Bronchial epithelial cell (primary cell): ENCODE data around the gene TMEM260. TPM values are rescaled to one million over a fixed set of nuclear protein-coding genes. Genes with fewer than 3 reads are reported as not detected.

Experiments
- DNase-seq: peaks from one replicate; pipeline ENCODE4 v3.0.0-alpha.2; 2010; ENCODE audit warnings: low read depth
- FAIRE-seq: peaks from 2 replicates; lab custom pipeline; 2011; peaks lifted over from hg19 to GRCh38; lab: Jason Lieb, UNC
- H3K27me3 ChIP-seq: 2 replicates; pipeline ENCODE4 v1.5.1; 2011; ENCODE audit warnings: low read length; ENCODE audit not compliant: control insufficient read depth, insufficient read depth
- H3K36me3 ChIP-seq: 2 replicates; pipeline ENCODE4 v1.5.1; 2011; ENCODE audit warnings: low read length; ENCODE audit not compliant: control insufficient read depth, insufficient read depth
- H3K4me3 ChIP-seq: 2 replicates; pipeline ENCODE4 v1.5.1; 2011; ENCODE audit warnings: mild to moderate bottlenecking, low read depth, low read length, control low read depth
- CTCF ChIP-seq: IDR thresholded peaks from 2 replicates; pipeline ENCODE4 v1.5.1; 2011; ENCODE audit warnings: mild to moderate bottlenecking, moderate library complexity, low read length, control low read depth, inconsistent platforms; ENCODE audit not compliant: insufficient read depth, severe bottlenecking
- total RNA-seq: library from RNA; depleted of rRNA; stranded (reverse); fragments of >200 nt; gene quantifications from 2 replicates; pipeline ENCODE4 v1.2.1, GENCODE V29; 2014

The TMEM260 gene
- total RNA-seq, 1 donor from 2014 or later = 19.5 TPM

DNA sequence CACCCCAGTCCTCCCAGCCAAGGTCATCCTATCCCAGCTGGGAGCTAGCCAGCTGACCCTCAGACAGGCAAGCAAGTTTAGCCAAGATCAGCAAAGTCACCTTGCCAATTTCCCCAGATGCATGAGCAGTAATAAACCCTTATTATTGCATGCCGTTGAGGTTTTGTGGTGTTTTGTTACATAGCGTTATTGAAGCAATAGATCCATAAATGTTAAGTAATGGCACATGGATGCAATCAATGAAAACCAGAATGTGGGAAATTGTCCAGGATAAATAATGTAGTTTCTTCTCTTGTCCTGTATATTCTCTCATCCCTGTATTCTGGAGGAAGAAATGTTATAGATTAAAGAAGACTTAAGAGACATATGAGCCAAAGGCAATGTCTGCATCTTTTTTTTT, 18.0 kb upstream of the TMEM260 start:
- H3K36me3 ChIP-seq = no peaks in the 10 kb centered on the region
- DNase-seq (no peak), FAIRE-seq (no peak)
- peaks cover 3% of the 10 kb centered on the region for H3K27me3 ChIP-seq
- no peak overlapping the region for H3K4me3 ChIP-seq
- no peak for TF ChIP-seq CTCF

DNA sequence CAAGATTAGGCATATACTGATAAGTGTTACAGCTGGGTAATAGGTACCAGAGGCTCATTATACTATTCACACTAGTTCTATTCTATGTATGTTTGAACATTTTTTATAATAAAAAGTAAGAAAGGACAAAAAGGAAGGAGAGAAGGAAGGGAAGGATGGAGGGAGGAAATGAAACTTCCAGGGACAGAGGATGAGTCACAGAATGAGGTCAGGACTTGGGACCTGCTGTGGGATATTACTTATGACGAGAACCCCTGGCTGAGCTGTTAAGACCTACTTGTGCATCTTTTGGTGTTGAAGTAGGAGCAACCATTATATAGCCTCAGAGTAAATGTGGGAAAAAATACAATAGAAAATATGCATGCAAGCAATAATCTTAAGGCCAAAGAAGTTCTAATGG, 16.7 kb upstream of the TMEM260 start:
- Histone ChIP-seq H3K27me3 (no peaks in the 10 kb centered on the region), H3K36me3 (no peaks in the 10 kb centered on the region), H3K4me3 (no peak overlapping the region)
- no peak for TF ChIP-seq CTCF
- DNase-seq (no peak), FAIRE-seq (no peak)

DNA sequence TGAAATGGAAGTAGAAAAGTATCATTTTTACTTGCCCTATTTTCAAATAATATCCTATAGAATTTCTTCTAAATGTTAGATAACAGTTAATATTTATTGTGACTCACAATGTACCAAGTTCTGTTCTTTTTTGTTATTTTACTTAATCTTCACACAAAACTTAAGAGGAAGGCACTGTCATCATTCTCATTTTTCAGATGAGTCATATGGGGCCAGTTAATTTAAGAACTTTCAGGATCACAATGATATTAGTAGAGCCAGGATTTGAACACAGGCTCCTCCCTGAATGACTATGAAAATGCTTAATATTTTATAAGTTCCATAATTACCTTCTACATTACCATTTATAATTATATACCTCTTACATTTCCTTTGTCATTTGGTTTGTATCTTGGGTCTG, 10.4 kb upstream of the TMEM260 start:
- Histone ChIP-seq H3K4me3 (no peak overlapping the region), H3K27me3 (no peaks in the 10 kb centered on the region), H3K36me3 (no peaks in the 10 kb centered on the region)
- FAIRE-seq = no peak
- no peak for DNase-seq
- no peak for TF ChIP-seq CTCF

DNA sequence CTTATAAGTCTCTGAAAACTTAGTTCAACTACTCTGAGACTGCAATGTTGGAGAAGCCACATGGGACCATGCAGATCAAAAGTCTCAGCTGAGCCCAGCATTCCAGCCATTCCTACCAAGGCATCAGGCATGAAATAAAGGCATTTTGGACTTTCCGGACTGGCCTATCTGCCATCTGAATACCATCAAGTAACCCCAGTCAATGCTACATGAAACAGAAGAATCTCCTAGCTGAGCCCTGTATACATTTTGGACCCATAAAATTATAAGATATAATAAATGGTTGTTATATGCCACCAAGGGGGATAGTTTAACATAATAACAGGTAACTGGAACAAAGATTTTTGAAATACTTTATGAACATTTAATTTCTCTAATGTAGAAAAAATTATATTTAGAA, 9.3 kb upstream of the TMEM260 start:
- Histone ChIP-seq H3K4me3 (no peak overlapping the region), H3K27me3 (no peaks in the 10 kb centered on the region), H3K36me3 (no peaks in the 10 kb centered on the region)
- FAIRE-seq (no peak), DNase-seq (no peak)
- no peak for TF ChIP-seq CTCF

DNA sequence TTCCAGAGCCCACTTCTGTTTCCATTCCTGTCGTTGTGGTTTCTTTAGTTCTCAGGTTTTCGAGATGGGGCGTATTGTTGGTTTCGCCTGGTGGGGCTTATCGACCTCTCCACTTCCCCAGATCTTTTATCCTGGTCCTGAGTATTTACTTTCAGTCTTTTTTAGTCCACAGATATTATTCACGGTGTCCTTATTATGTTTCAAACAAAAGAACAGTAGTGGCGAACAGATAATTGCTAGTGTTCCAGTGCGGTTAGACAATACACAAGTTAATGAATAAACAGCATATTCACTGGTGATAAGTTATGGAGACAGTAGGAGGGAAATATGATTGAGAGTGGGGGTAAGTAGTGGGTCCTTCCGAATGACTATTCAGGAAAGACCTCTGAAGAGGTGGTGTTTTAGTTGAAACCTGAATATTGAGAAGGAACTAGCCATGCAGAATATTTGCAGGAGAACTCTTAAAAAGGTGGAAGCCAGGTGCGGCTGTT, 668 bp downstream of the TMEM260 start:
- no peak for FAIRE-seq
- no peak for TF ChIP-seq CTCF

GRCh38 chr14:56581041-56581727, 1.6 kb downstream of the TMEM260 start:
- DNase-seq (no peak), FAIRE-seq (no peak)
- peak overlapping the region; percentile 99 for H3K4me3 ChIP-seq
- TF ChIP-seq CTCF = no peak
- H3K27me3 ChIP-seq = no peaks in the 10 kb centered on the region
- peaks cover 2% of the 10 kb centered on the region for H3K36me3 ChIP-seq

More for the DNA sequence above, 668 bp downstream of the TMEM260 start:
- peak overlapping the region; percentile 99 for H3K4me3 ChIP-seq
- H3K36me3 ChIP-seq = no peaks in the 10 kb centered on the region
- no peaks in the 10 kb centered on the region for H3K27me3 ChIP-seq
- no peak for DNase-seq
